A673 (cell line): Measurements from ENCODE around the gene COL9A1.

Source experiments
- CTCF ChIP-seq: fragments of 300-800, 200-600 bp; sonication (generic); conservative IDR thresholded peaks from 2 replicates; pipeline ENCODE4 v1.5.1; 2017; ENCODE audit warnings: low read depth, mild to moderate bottlenecking, antibody characterized with exemption, low read length, moderate library complexity, mixed read lengths
- EZH2 ChIP-seq: fragments of 200-600 bp; sonication (generic); IDR thresholded peaks from 2 replicates; pipeline ENCODE4 v1.6.1; 2017; ENCODE audit warnings: borderline replicate concordance, low read depth, mild to moderate bottlenecking, mixed read lengths, antibody characterized with exemption, low read length; ENCODE audit not compliant: poor library complexity, severe bottlenecking

DNA sequence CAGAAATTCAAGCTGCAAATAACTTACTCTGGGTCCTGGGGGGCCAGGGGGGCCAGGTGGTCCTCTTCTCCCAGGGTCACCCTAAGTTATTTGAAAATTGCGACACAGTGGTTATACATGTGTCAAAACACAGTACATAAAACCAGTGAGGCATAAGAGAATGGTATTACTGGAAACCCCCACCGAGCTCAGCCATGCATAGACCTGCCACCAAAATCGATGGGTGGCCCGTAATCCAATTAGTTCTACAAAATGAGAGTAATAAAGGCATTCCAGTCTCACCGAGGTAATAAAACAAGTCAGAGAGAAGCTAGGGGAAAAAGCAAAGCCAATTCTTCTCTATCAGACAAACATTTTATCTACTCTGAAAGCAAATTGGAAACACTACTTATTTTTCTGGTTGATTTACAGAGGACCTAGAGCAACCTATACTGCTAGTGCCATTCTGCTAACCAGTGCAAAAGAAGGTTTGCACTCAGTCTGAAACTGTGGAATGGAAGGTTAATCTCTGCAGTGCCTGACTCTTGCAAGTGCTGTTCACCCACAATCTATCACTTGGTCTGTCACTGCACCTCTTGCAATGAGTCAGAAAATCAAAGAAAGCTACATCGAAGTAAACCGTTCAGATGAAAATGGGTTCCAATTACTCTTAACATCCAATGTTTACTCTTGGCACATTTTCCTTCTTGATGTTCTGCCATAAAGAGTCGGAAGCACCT is 32.4 kb downstream of the COL9A1 start:
- no peak for TF ChIP-seq CTCF
- TF ChIP-seq EZH2, result no peak
